HUES48 (cell line): ENCODE results near the gene ZC3H13.
"Not testable (repeated sequence)": the region's sequence is repeated elsewhere in the genome, so short reads cannot be mapped to it uniquely, and the experiment has no call there.

Source experiments
- H3K27ac ChIP-seq: one replicate; pipeline ENCODE4 v1.7.0; 2013; ENCODE audit warnings: low read depth, low read length, inconsistent platforms
- H3K27me3 ChIP-seq: 2 replicates; pipeline ENCODE4 v1.6.1; 2013; ENCODE audit warnings: mild to moderate bottlenecking, low read length; ENCODE audit not compliant: control insufficient read depth, insufficient read depth
- H3K36me3 ChIP-seq: 2 replicates; pipeline ENCODE4 v1.6.1; 2013; ENCODE audit warnings: low read length; ENCODE audit not compliant: control insufficient read depth, insufficient read depth
- H3K4me1 ChIP-seq: 2 replicates; pipeline ENCODE4 v1.6.1; 2013; ENCODE audit warnings: mild to moderate bottlenecking, low read length; ENCODE audit not compliant: control insufficient read depth, insufficient read depth
- H3K4me3 ChIP-seq: 2 replicates; pipeline ENCODE4 v1.5.1; 2013; ENCODE audit warnings: mild to moderate bottlenecking, low read depth, low read length
- H3K9ac ChIP-seq: 2 replicates; pipeline ENCODE4 v1.6.1; 2013; ENCODE audit warnings: mild to moderate bottlenecking, low read depth, low read length, moderate library complexity
- H3K9me3 ChIP-seq: 2 replicates; pipeline ENCODE4 v1.6.1; 2013; ENCODE audit warnings: low read length; ENCODE audit not compliant: control insufficient read depth, insufficient read depth

The ZC3H13 gene

DNA sequence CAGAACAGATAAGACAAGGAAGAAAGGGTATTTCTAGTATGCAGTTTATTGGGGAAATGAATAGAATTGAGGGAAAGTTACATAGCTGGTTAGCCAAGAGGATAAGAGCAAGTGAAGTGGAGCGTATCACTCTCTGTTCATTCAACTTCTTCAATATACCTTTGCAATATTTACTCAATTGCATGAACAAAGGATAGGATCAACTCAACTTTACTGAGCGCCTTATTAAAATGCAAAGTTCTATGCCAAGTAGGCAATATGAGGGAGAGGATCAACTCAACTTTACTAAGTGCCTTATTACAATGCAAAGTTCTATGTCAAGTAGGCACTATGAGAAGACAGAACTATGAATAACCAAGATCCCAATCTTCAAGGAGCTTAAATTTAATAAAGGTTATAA, 43.9 kb downstream of the ZC3H13 start:
- Histone ChIP-seq H3K9me3 (no peaks in the 10 kb centered on the region), H3K4me1 (no peaks in the 10 kb centered on the region)

DNA sequence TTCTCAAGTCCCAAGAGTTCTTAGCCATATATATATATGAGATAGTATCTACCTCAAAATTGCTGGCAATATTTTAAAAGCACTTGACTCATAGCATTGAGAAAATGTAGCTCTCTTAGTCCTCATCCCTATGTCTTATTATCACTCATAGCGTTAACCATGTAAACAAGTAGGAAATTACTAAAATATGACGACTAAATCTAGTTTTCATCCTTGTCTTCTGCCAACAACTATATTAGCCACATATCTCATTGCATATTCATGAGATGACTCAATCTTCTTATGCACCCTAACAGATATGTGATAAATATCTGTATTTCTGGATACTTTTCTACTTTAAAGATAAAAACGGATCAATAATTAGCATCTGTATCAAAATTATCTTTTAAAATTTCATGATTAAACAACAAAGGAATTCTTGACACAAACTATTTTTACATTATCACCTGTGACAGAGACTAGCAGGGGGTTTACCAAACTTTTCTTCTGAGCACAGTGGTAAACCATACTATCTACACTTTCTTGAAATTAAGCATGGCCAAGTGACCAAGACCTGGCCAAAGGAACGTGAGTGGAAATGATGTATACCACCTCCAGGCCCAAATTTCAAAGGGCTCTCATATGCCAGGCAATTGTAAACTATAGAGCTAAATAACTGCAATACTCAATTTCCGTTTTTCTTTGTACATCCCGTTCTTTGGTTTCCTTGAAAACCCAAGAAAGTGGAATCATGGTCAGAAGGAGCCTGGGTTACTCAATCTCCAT, 45.7 kb downstream of the ZC3H13 start:
- H3K9ac ChIP-seq, result no peak overlapping the region
- no peaks in the 10 kb centered on the region for H3K9me3 ChIP-seq
- H3K27ac ChIP-seq, result no peak overlapping the region
- H3K4me1 ChIP-seq, result no peaks in the 10 kb centered on the region
- no peak overlapping the region for H3K4me3 ChIP-seq
- H3K36me3 ChIP-seq, result peaks cover 74% of the 10 kb centered on the region
- no peaks in the 10 kb centered on the region for H3K27me3 ChIP-seq

More for the DNA sequence above, 43.9 kb downstream of the ZC3H13 start:
- no peaks in the 10 kb centered on the region for H3K27me3 ChIP-seq
- no peak overlapping the region for H3K9ac ChIP-seq
- H3K4me3 ChIP-seq, result no peak overlapping the region
- H3K27ac ChIP-seq, result no peak overlapping the region
- H3K36me3 ChIP-seq, result peaks cover 69% of the 10 kb centered on the region

DNA sequence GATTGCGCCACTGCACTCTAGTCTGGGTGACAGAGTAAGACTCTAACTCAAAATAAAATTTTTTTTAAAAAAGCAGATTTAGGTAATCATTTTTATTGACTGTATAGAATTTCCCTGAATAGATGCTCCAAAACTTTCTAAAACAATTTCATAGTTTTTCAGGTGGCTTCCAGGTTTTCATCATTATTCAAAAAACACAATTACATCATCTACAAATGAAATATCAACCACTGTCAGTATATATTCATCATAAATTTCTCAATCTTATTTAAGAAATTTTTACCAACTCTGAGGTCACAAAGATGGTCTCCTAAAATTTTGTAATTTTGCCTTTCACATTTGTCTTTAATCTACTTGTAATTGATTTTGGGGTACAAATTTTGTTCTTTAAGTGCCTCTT, 48.1 kb downstream of the ZC3H13 start:
- H3K27me3 ChIP-seq, result no peaks in the 10 kb centered on the region
- no peaks in the 10 kb centered on the region for H3K4me1 ChIP-seq
- peaks cover 75% of the 10 kb centered on the region for H3K36me3 ChIP-seq
- H3K4me3 ChIP-seq, result no peak overlapping the region
- H3K27ac ChIP-seq, result no peak overlapping the region
- no peak overlapping the region for H3K9ac ChIP-seq
- H3K9me3 ChIP-seq, result no peaks in the 10 kb centered on the region

DNA sequence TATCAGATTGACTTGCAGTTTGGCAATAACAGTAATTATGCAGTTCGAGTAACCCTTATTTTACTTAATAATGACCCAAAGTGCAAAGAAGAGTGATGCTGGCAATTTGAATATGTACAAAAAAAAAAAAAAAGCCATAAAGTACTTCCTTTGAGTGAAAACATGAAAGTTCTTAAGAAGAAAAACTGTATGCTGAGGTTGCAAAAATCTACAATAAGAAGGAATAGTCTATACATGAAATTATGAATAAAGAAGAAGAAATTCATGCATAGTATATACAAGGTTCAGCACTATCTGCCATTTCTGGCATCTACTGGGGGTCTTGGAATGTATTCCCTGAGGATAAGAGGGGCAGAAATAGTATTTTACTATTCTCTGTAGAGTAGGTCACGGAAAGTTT, 55.9 kb downstream of the ZC3H13 start:
- Histone ChIP-seq H3K9me3 (no peaks in the 10 kb centered on the region), H3K27ac (no peak overlapping the region), H3K36me3 (peaks cover 44% of the 10 kb centered on the region), H3K27me3 (no peaks in the 10 kb centered on the region), H3K9ac (no peak overlapping the region), H3K4me3 (no peak overlapping the region), H3K4me1 (no peaks in the 10 kb centered on the region)

DNA sequence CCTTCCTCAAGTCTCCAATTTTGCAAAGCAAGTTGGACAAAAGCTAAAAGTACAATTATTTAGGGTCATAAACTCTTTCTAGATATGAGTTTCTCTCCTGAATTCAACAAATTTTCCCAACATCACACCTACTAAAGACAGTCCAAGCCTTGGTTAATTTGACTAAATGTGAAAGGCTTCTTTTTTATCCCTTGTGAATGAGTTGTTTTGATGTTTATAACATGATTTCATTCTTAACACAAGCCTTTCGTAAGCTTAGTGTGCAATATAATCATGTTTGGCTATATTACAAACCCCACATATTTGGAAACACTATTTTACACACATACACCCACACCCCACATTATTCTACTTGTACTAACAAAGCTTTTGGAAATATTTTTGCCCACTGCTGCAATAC, 57.3 kb downstream of the ZC3H13 start:
- no peaks in the 10 kb centered on the region for H3K9me3 ChIP-seq

DNA sequence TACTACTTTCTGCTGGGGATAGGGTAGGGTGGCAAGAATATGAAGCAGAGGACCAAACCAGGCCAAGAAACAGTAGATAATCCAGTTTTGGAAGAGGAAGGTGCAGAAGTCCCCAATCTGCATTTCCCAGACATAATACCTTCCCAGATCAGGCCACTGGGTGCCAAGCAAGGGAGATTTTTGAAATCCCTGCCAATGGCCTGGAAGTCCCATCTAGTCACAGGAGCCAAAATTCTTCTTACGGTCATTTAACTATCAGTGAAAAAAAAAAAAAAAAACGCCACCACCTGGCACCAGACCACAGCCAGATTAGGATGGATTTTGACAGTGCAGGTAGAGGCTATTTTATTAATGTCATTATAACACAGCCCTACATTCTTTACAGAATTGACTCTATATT, 57.8 kb downstream of the ZC3H13 start:
- Histone ChIP-seq H3K9me3 (no peaks in the 10 kb centered on the region), H3K27me3 (no peaks in the 10 kb centered on the region), H3K27ac (no peak overlapping the region), H3K4me3 (no peak overlapping the region), H3K4me1 (no peaks in the 10 kb centered on the region), H3K36me3 (peaks cover 26% of the 10 kb centered on the region), H3K9ac (no peak overlapping the region)

More for the DNA sequence above, 57.3 kb downstream of the ZC3H13 start:
- no peak overlapping the region for H3K9ac ChIP-seq
- H3K27me3 ChIP-seq, result no peaks in the 10 kb centered on the region
- no peaks in the 10 kb centered on the region for H3K4me1 ChIP-seq
- no peak overlapping the region for H3K27ac ChIP-seq
- no peak overlapping the region for H3K4me3 ChIP-seq
- peaks cover 31% of the 10 kb centered on the region for H3K36me3 ChIP-seq

DNA sequence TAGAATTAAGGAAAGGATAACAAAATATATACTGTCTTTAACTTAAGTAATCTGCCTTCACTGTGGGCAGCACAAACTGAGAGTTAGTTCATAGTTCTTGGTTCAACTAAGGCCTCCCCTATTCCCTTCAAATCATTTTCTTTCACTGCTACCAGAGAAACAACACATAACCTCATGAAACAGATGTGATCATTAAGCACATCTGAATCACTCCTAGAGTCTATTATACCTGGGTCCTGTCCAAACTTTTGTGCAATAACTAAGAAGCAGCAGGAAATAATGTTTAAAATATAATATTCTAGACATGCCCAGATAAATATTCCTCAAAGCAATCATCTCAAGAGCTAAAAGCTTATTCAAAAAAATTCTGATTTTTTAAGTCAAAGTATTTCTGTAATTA, 62.9 kb downstream of the ZC3H13 start:
- Histone ChIP-seq H3K4me3 (no peak overlapping the region), H3K27me3 (no peaks in the 10 kb centered on the region), H3K4me1 (no peaks in the 10 kb centered on the region), H3K9ac (no peak overlapping the region), H3K27ac (no peak overlapping the region), H3K9me3 (no peaks in the 10 kb centered on the region), H3K36me3 (peaks cover 46% of the 10 kb centered on the region)

DNA sequence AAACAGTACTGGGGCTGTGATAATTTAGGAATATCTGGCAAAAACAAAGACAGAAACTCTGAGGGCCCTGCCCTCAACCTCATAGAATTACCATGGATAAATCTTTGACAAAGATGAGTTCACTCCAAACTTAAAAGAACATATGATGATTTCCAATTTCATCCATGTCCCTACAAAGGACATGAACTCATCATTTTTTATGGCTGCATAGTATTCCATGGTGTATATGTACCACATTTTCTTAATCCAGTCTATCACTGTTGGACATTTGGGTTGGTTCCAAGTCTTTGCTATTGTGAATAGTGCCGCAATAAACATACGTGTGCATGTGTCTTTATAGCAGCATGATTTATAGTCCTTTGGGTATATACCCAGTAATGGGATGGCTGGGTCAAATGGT, 71.4 kb downstream of the ZC3H13 start:
- H3K9ac ChIP-seq, H3K27me3 ChIP-seq: not testable (repeated sequence)
- peaks cover 65% of the 10 kb centered on the region for H3K36me3 ChIP-seq

DNA sequence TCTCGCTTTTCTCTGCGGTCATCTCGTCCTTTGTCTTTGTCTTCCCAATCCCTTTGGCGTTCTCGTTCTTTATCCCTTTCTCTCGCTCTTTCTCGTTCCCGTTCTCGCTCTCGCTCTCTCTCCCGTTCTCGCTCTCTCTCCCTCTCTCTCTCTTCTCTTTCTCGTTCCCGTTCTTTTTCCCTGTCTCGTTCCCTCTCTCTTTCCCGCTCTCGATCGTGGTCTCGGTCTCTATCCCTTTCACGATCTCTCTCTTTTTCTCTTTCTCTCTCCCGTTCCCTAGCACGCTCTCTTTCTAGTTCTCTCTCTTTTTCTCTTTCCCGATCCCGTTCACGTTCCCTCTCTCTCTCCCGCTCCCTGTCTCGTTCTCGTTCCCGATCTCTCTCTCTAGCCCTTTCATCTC, 77.2 kb downstream of the ZC3H13 start:
- H3K36me3 ChIP-seq, result peaks cover 83% of the 10 kb centered on the region
- no peak overlapping the region for H3K4me3 ChIP-seq
- H3K27me3 ChIP-seq, result no peaks in the 10 kb centered on the region
- H3K9ac ChIP-seq, result no peak overlapping the region
- no peaks in the 10 kb centered on the region for H3K9me3 ChIP-seq
- no peak overlapping the region for H3K27ac ChIP-seq
- H3K4me1 ChIP-seq, result no peaks in the 10 kb centered on the region

More for the DNA sequence above, 71.4 kb downstream of the ZC3H13 start:
- H3K9me3 ChIP-seq, H3K27ac ChIP-seq, H3K4me3 ChIP-seq, H3K4me1 ChIP-seq: not testable (repeated sequence)

DNA sequence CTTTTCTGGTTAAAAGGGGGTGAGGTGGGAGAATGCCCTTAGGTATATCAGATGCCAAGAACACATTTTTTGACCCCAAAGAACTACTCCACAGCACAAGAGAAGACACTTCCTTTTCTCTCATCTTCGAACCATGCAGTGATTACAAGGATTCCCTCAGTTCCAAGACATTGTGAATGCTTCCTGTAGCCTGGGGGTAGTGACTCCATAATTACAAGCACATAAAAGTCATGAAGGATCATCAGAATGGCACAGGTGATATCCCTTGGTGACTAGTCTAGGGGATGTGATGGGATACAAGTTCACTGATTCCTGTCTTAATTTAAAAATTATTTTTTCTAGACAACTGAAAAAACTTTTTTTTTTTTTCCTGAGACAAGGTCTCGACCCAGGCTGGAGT, 78.0 kb downstream of the ZC3H13 start:
- H3K9ac ChIP-seq, result no peak overlapping the region
- H3K27ac ChIP-seq, result no peak overlapping the region
- H3K4me1 ChIP-seq, result no peaks in the 10 kb centered on the region
- H3K9me3 ChIP-seq, result no peaks in the 10 kb centered on the region
- H3K27me3 ChIP-seq, result no peaks in the 10 kb centered on the region
- peaks cover 85% of the 10 kb centered on the region for H3K36me3 ChIP-seq
- no peak overlapping the region for H3K4me3 ChIP-seq

DNA sequence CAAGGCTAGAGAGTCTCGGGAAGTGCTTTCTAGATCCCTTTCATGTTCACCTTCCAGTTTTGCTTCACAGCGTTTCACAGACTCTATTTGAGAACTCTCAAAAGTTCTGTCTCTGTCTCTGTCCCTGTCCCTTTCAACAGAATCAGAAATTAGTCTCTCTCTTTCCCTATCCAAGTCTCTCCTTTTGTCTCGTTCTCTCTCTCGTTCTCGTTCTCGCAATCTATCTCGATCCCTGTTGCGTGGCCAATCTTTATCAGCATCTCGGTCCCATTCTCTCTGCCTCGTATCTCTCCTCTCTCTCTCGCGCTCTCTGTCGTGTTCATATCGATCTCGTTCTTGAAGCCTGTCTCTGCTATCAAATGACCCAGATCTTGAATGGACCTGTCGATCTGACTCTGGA, 85.0 kb downstream of the ZC3H13 start:
- peaks cover 95% of the 10 kb centered on the region for H3K36me3 ChIP-seq
- no peaks in the 10 kb centered on the region for H3K4me1 ChIP-seq
- no peak overlapping the region for H3K27ac ChIP-seq

More for the DNA sequence above, 85.0 kb downstream of the ZC3H13 start:
- Histone ChIP-seq H3K9me3 (no peaks in the 10 kb centered on the region), H3K9ac (no peak overlapping the region), H3K27me3 (no peaks in the 10 kb centered on the region), H3K4me3 (no peak overlapping the region)
